ENCODE data around the gene ZNF710. TPM values are rescaled to one million over a fixed set of nuclear protein-coding genes. Genes with fewer than 3 reads are reported as not detected.

ZNF710 gene
- total and polyA plus RNA-seq, 2 of the 13 experiments (the other 11 are each of a cell fraction or from before 2014, with no cell fraction given) = 4.7 to 20.6 TPM

- DNase-seq (ENCODE audit: low spot score) (no peak), ATAC-seq (no peak), FAIRE-seq (no peak)
- intact Hi-C loops (cut with micrococcal nuclease; ENCODE audit: unreplicated experiment) = no loop called here
- Histone ChIP-seq H3K36me3 (replicated peaks in 1 of 2; ENCODE audit: control insufficient read depth in 1 of 2, insufficient read depth in 2 of 2, low read length in 2 of 2) (no peaks in the 10 kb centered on the region; a peak in 1 of 5 replicates), H3K27ac (ENCODE audit: extremely low read length, insufficient read depth, low read length) (no peak overlapping the region), H3K4me1 (ENCODE audit: insufficient read depth, low read length) (peaks cover 47% of the 10 kb centered on the region), H3K27me3 (ENCODE audit: control insufficient read depth in 1 of 2, insufficient read depth in 2 of 2, low read length in 2 of 2) (no peaks in the 10 kb centered on the region), H3K9me3 (ENCODE audit: low read length) (peaks cover 14% of the 10 kb centered on the region), H3K79me2 (ENCODE audit: insufficient read depth, low read length) (peaks cover 67% of the 10 kb centered on the region), H3K4me3 (replicated peaks in 1 of 3; ENCODE audit: insufficient read depth in 1 of 3, low read depth in 2 of 3, low read length in 3 of 3) (no peak overlapping the region), H3K9ac (ENCODE audit: insufficient read depth, low read depth, low read length) (no peak overlapping the region), H3K4me2 (ENCODE audit: low read depth, low read length) (no peak overlapping the region), H2AFZ (ENCODE audit: low read length) (no peak overlapping the region), H4K20me1 (ENCODE audit: insufficient read depth, low read length) (0 out of 2 replicates have a peak, but pooled peaks cover 4% of the 10 kb centered on the region)
- BruUV-seq (replicated peaks) = no TSS peak
- in situ Hi-C loops (cut with HindIII; ENCODE audit: extremely low pct_ligation_motif_present, low pct_unique_long_range_greater_than_20kb) = no loop called here
- POLR2A ChIA-PET = no interaction called here
- TF ChIP-seq ZNF577 (CRISPR knock-in tag; IDR thresholded peaks at IDR 0.05; ENCODE audit: borderline replicate concordance, low read depth) = no peak
- no peak for TF ChIP-seq ZBTB8A (CRISPR knock-in tag; IDR thresholded peaks at IDR 0.05; ENCODE audit: borderline replicate concordance, low read depth)
- CTCF ChIA-PET (ENCODE audit: low intra/inter-chr PET ratio, low total read pairs) = no interaction called here
- 97% methylated on average over 6 of the region's 6 CpGs for WGBS (ENCODE audit: low lambda C conversion rate)
Measured at GRCh38 chr15:90015294-90015693, 14.2 kb downstream of the ZNF710 start.

DNA sequence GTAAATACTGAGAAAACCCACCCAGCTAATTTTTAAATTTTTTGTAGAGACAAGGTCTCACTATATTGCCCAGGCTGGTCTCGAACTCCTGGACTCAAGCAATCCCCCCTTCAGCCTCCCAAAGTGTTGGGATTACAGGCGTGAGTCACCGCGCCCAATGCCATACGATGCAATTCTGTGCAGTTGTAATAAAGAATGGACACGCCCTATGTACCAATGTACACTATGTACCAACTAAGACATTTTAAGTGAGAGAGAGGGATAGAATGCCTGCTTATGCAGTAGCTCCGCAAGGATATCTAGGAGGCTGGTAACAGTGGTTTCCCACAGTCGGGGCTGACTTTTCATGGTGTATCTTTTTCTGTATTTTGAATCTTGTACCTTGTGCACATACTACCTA lies 14.6 kb downstream of the ZNF710 start:
- Histone ChIP-seq H3K9me3 (ENCODE audit: low read length) (peaks cover 14% of the 10 kb centered on the region), H3K27me3 (ENCODE audit: control insufficient read depth in 1 of 2, insufficient read depth in 2 of 2, low read length in 2 of 2) (no peaks in the 10 kb centered on the region), H2AFZ (ENCODE audit: low read length) (no peak overlapping the region), H3K4me1 (ENCODE audit: insufficient read depth, low read length) (peaks cover 47% of the 10 kb centered on the region), H3K9ac (ENCODE audit: insufficient read depth, low read depth, low read length) (no peak overlapping the region), H3K4me2 (ENCODE audit: low read depth, low read length) (no peak overlapping the region), H3K79me2 (ENCODE audit: insufficient read depth, low read length) (peaks cover 64% of the 10 kb centered on the region), H3K36me3 (replicated peaks in 1 of 2; ENCODE audit: control insufficient read depth in 1 of 2, insufficient read depth in 2 of 2, low read length in 2 of 2) (no peaks in the 10 kb centered on the region; a peak in 1 of 5 replicates), H3K4me3 (replicated peaks in 1 of 3; ENCODE audit: insufficient read depth in 1 of 3, low read depth in 2 of 3, low read length in 3 of 3) (no peak overlapping the region), H4K20me1 (ENCODE audit: insufficient read depth, low read length) (0 out of 2 replicates have a peak, but pooled peaks cover 4% of the 10 kb centered on the region), H3K27ac (ENCODE audit: extremely low read length, insufficient read depth, low read length) (no peak overlapping the region)
- no peak for FAIRE-seq
- no TSS peak for BruUV-seq (replicated peaks)
- ATAC-seq = no peak
- intact Hi-C loops (cut with micrococcal nuclease; ENCODE audit: unreplicated experiment) = no loop called here
- DNase-seq (ENCODE audit: low spot score) = no peak
- ChIA-PET CTCF (ENCODE audit: low intra/inter-chr PET ratio, low total read pairs) (no interaction called here), POLR2A (interaction anchor here (3.5 kb wide), 1 partner anchor 11 kb away, joined by 23 read pairs; no protein-coding TSS in a partner anchor)
- WGBS (ENCODE audit: low lambda C conversion rate) = 98% methylated on average over 8 of the region's 8 CpGs
- in situ Hi-C loops (cut with HindIII; ENCODE audit: extremely low pct_ligation_motif_present, low pct_unique_long_range_greater_than_20kb) = no loop called here
- TF ChIP-seq, protein P1, sequence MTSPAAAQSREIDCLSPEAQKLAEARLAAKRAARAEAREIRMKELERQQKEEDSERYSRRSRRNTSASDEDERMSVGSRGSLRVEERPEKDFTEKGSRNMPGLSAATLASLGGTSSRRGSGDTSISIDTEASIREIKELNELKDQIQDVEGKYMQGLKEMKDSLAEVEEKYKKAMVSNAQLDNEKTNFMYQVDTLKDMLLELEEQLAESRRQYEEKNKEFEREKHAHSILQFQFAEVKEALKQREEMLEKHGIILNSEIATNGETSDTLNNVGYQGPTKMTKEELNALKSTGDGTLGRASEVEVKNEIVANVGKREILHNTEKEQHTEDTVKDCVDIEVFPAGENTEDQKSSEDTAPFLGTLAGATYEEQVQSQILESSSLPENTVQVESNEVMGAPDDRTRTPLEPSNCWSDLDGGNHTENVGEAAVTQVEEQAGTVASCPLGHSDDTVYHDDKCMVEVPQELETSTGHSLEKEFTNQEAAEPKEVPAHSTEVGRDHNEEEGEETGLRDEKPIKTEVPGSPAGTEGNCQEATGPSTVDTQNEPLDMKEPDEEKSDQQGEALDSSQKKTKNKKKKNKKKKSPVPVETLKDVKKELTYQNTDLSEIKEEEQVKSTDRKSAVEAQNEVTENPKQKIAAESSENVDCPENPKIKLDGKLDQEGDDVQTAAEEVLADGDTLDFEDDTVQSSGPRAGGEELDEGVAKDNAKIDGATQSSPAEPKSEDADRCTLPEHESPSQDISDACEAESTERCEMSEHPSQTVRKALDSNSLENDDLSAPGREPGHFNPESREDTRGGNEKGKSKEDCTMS (CRISPR knock-in tag; conservative IDR thresholded peaks at IDR 0.05) = no peak
- TF ChIP-seq, protein P2, sequence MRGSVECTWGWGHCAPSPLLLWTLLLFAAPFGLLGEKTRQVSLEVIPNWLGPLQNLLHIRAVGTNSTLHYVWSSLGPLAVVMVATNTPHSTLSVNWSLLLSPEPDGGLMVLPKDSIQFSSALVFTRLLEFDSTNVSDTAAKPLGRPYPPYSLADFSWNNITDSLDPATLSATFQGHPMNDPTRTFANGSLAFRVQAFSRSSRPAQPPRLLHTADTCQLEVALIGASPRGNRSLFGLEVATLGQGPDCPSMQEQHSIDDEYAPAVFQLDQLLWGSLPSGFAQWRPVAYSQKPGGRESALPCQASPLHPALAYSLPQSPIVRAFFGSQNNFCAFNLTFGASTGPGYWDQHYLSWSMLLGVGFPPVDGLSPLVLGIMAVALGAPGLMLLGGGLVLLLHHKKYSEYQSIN (CRISPR knock-in tag; IDR thresholded peaks at IDR 0.05; ENCODE audit: borderline replicate concordance) = no peak
- no peak for TF ChIP-seq ZBTB3 (CRISPR knock-in tag; IDR thresholded peaks at IDR 0.05; ENCODE audit: borderline replicate concordance, low read depth)
- TF ChIP-seq ZNF331 (CRISPR knock-in tag; IDR thresholded peaks at IDR 0.05) = no peak
- no peak for TF ChIP-seq NR2F6 (IDR thresholded peaks at IDR 0.05)
- TF ChIP-seq NR2F6 (CRISPR knock-in tag; IDR thresholded peaks at IDR 0.05) = no peak
- no peak for TF ChIP-seq ZNF549 (CRISPR knock-in tag; IDR thresholded peaks at IDR 0.05)
- TF ChIP-seq ZNF737 (CRISPR knock-in tag; IDR thresholded peaks at IDR 0.05; ENCODE audit: borderline replicate concordance) = no peak
- no peak for TF ChIP-seq ZNF878 (CRISPR knock-in tag; IDR thresholded peaks at IDR 0.05)
- TF ChIP-seq ZSCAN31 (CRISPR knock-in tag; IDR thresholded peaks at IDR 0.05; ENCODE audit: low read depth) = no peak
- TF ChIP-seq ZSCAN29 (CRISPR knock-in tag; conservative IDR thresholded peaks at IDR 0.05) = no peak
- TF ChIP-seq HNRNPLL (IDR thresholded peaks at IDR 0.05; ENCODE audit: low read depth, low read length, poor library complexity, severe bottlenecking) = no peak
- TF ChIP-seq, protein P3, sequence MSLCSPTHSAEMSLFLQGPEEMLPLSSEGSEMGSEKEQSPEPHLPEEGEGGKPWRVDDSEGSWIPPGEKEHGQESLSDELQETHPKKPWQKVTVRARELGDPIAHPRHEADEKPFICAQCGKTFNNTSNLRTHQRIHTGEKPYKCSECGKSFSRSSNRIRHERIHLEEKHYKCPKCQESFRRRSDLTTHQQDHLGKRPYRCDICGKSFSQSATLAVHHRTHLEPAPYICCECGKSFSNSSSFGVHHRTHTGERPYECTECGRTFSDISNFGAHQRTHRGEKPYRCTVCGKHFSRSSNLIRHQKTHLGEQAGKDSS (CRISPR knock-in tag; IDR thresholded peaks at IDR 0.05; ENCODE audit: borderline replicate concordance, low read depth) = no peak

Measured in HepG2 (cell line).